CD4-positive, alpha-beta T cell (primary cell): ENCODE results near the gene DBH. TPM values are rescaled to one million over a fixed set of nuclear protein-coding genes. Genes with fewer than 3 reads are reported as not detected.

Experiments used
- ATAC-seq: fragments of 200-7000 bp; cut with Tn5 transposase; one replicate; pipeline ENCODE4 v1.10.0; 2022; ENCODE audit warnings: mild to moderate bottlenecking; ENCODE audit not compliant: poor library complexity
- CTCF ChIA-PET: fragments of 350-600 bp; sonication (Branson Sonifier 250); formaldehyde crosslinking; loops from one replicate; lab custom pipeline; 2021; ENCODE audit warnings: antibody characterized with exemption, inconsistent platforms; lab: Charles Lee
- POLR2A ChIA-PET: fragments of 350-600 bp; sonication (Branson Sonifier 250); formaldehyde crosslinking; loops from one replicate; lab custom pipeline; 2021; ENCODE audit warnings: antibody characterized with exemption, inconsistent platforms; lab: Charles Lee
- DNase-seq, 14 experiments: peaks; one replicate each; pipeline ENCODE4 v3.0.0-alpha.2; 2013 to 2020; ENCODE audit warnings: mixed read lengths in 2 of 14
- H3K27ac ChIP-seq, 2 donors: one replicate each; pipeline versions ENCODE4 v1.5.1 to v1.7.0; 2013; ENCODE audit warnings: low read length in 2 of 2, low read depth in 1 of 2, mild to moderate bottlenecking in 1 of 2
- H3K27me3 ChIP-seq, 2 experiments: 1 replicate in 1 of 2; 2 replicates in 1 of 2; pipeline versions ENCODE4 v1.6.1 to v1.7.0; 2013; ENCODE audit warnings: low read length in 2 of 2, control low read depth in 1 of 2, mild to moderate bottlenecking in 1 of 2, moderate library complexity in 1 of 2; ENCODE audit not compliant: insufficient read depth in 2 of 2, control insufficient read depth in 1 of 2
- H3K36me3 ChIP-seq: one replicate; pipeline ENCODE4 v1.6.1; 2013; ENCODE audit warnings: low read length, control low read depth; ENCODE audit not compliant: insufficient read depth
- H3K4me1 ChIP-seq: one replicate; pipeline ENCODE4 v1.6.1; 2013; ENCODE audit warnings: low read length, control low read depth; ENCODE audit not compliant: insufficient read depth
- H3K4me3 ChIP-seq: one replicate; pipeline ENCODE4 v1.5.1; 2013; ENCODE audit warnings: mild to moderate bottlenecking, low read length, moderate library complexity
- H3K9me3 ChIP-seq, 2 experiments: 1 replicate in 1 of 2; 2 replicates in 1 of 2; pipeline versions ENCODE4 v1.6.1 to v1.7.0; 2013; ENCODE audit warnings: low read length in 2 of 2, mild to moderate bottlenecking in 2 of 2, control low read depth in 1 of 2, moderate library complexity in 1 of 2; ENCODE audit not compliant: control insufficient read depth in 1 of 2, insufficient read depth in 1 of 2
- H3K27ac Mint-ChIP-seq: one replicate; pipeline ENCODE4 v1.8.0; 2020; ENCODE audit warnings: mixed read lengths
- H3K27me3 Mint-ChIP-seq: one replicate; pipeline ENCODE4 v1.8.0; 2021; ENCODE audit warnings: mixed read lengths
- H3K36me3 Mint-ChIP-seq: one replicate; pipeline ENCODE4 v1.8.0; 2021; ENCODE audit warnings: low read depth, mixed read lengths
- H3K4me1 Mint-ChIP-seq: one replicate; pipeline ENCODE4 v1.8.0; 2021; ENCODE audit warnings: low read depth, mixed read lengths
- H3K4me3 Mint-ChIP-seq: one replicate; pipeline ENCODE4 v1.8.0; 2020; ENCODE audit warnings: mild to moderate bottlenecking, mixed read lengths
- H3K9me3 Mint-ChIP-seq: one replicate; pipeline ENCODE4 v1.8.0; 2020; ENCODE audit warnings: mixed read lengths
- intact Hi-C, 2 experiments: fragments of 100-400 bp; cut with DNase I in 1 of 2; cut with micrococcal nuclease in 1 of 2; formaldehyde crosslinking; loops; one replicate each; pipeline versions ENCODE4 v1.15.1 to v1.9.0; 2023 to 2025; cut with DNase I, micrococcal nuclease
- total RNA-seq, 174 experiments: library from RNA in 2 of 174; stranded (reverse) in 2 of 174; gene quantifications; one replicate each; pipeline ENCODE4 v1.2.3 and lab custom pipeline; 2021 to 2026
- TF ChIP-seq, protein P1 (sequence below): fragments of 200-600 bp; IDR thresholded peaks from one replicate; pipeline ENCODE4 v1.8.0; 2022; ENCODE audit warnings: antibody characterized with exemption, mild to moderate bottlenecking

The DBH gene
- total RNA-seq, 2 experiments from 2014 or later, result 1.7 to 1.8 TPM

DNA sequence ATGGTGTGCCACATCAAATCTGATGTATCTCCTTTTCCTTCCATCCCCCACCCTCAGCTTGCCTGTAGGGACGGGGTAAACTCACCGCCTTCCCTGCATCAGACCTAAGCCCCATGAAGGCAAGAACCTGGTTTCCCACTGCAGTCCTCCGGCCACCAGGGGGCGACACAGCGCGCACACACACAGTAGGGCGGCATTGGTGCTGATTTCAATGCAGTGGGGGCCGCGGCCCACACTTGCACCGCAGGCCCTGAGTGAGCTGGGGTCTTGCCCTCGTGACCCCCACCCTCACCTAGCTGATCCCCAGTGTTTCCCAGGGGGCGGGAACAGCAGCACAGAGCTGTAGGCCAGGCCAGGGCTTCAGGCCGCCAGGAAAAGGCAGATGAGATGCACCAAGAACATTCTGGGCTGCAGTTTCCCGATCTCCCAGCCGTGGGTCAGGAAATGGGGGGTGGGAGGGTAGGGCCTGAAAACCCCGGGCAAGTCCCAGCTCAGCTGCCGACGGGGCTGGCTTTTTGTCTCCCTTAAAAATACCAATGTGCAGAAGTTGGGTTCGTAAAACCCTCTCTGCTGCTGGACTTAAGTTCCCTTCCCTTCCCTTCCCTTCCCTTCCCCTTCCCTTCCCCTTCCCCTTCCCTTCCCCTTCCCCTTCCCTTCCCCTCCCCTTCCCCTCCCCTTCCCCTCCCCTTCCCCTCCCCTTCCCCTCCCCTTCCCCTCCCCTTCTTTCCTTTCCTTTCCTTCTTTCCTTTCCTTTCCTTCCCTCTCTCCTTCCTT, 46.5 kb upstream of the DBH start:
- H3K36me3 ChIP-seq, result no peaks in the 10 kb centered on the region
- H3K9me3 ChIP-seq, result peaks cover 0 to 28% of the 10 kb centered on the region in 2 experiments
- H3K4me3 ChIP-seq, result no peak overlapping the region
- CTCF ChIA-PET, result no interaction called here
- intact Hi-C loops, result loop anchor here (1.0 to 2.0 kb wide), 2 partner anchors 127 to 137 kb away; no protein-coding TSS in a partner anchor
- TF ChIP-seq, protein P1, sequence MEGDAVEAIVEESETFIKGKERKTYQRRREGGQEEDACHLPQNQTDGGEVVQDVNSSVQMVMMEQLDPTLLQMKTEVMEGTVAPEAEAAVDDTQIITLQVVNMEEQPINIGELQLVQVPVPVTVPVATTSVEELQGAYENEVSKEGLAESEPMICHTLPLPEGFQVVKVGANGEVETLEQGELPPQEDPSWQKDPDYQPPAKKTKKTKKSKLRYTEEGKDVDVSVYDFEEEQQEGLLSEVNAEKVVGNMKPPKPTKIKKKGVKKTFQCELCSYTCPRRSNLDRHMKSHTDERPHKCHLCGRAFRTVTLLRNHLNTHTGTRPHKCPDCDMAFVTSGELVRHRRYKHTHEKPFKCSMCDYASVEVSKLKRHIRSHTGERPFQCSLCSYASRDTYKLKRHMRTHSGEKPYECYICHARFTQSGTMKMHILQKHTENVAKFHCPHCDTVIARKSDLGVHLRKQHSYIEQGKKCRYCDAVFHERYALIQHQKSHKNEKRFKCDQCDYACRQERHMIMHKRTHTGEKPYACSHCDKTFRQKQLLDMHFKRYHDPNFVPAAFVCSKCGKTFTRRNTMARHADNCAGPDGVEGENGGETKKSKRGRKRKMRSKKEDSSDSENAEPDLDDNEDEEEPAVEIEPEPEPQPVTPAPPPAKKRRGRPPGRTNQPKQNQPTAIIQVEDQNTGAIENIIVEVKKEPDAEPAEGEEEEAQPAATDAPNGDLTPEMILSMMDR, result peak; percentile 64
- H3K4me3 Mint-ChIP-seq, result no peak overlapping the region
- no peaks in the 10 kb centered on the region for H3K4me1 Mint-ChIP-seq
- no peaks in the 10 kb centered on the region for H3K9me3 Mint-ChIP-seq
- peaks cover 16% of the 10 kb centered on the region for H3K27me3 Mint-ChIP-seq
- ATAC-seq (peak; percentile 24), DNase-seq (peak; percentile 24 to 67 (median 38))
- no peak overlapping the region for H3K27ac ChIP-seq
- peaks cover 15 to 21% of the 10 kb centered on the region in 2 experiments for H3K27me3 ChIP-seq
- H3K4me1 ChIP-seq, result peaks cover 14% of the 10 kb centered on the region
- H3K36me3 Mint-ChIP-seq, result no peaks in the 10 kb centered on the region
- POLR2A ChIA-PET, result interaction anchor here (1.2 kb wide), 1 partner anchor 81 kb away, joined by 3 read pairs; no protein-coding TSS in a partner anchor
- H3K27ac Mint-ChIP-seq, result no peak overlapping the region

DNA sequence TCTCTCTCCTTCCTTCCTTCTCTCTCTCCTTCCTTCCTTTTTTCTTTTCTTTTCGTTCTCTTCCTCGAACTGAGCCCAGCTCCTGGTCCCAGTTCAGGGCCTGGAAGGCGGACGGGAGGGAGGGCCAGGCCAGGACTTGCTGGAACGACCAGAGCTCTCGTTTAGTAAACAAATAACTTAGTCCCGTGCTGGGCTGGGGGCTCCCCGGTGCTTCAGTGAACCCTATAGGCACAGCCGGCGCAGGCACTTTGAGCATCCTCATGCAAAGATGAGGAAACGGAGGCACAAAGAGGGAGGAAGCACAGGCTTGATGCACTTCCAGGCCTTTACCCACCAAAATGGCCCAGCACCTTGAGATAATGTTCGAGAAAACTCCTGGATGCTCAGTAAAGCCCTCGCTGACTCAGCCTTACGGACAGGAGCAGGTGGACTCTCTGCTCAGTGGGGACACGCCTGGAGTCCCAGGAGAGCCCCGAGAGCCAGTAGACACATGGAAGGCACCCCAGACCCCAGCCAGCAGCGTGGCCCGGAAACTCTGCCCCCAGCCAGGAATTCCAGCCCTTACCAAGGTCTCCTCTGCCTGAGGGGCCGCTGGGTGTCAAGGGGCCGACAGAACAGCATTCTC, 45.8 kb upstream of the DBH start:
- Mint-ChIP-seq H3K27me3 (peaks cover 9% of the 10 kb centered on the region), H3K36me3 (no peaks in the 10 kb centered on the region), H3K9me3 (no peaks in the 10 kb centered on the region), H3K4me1 (no peaks in the 10 kb centered on the region), H3K4me3 (no peak overlapping the region), H3K27ac (no peak overlapping the region)
- ATAC-seq (no peak), DNase-seq (no peak)
- Histone ChIP-seq H3K4me1 (peaks cover 7% of the 10 kb centered on the region), H3K27me3 (peaks cover 9 to 14% of the 10 kb centered on the region in 2 experiments), H3K9me3 (peaks cover 0 to 22% of the 10 kb centered on the region in 2 experiments), H3K4me3 (no peak overlapping the region), H3K36me3 (no peaks in the 10 kb centered on the region), H3K27ac (no peak overlapping the region)
- TF ChIP-seq, protein P1, result no peak
- CTCF ChIA-PET, result no interaction called here
- POLR2A ChIA-PET, result interaction anchor here (1.2 kb wide), 1 partner anchor 81 kb away, joined by 3 read pairs; no protein-coding TSS in a partner anchor
- intact Hi-C loops, result loop anchor here in 1 of 2 experiments (2.0 kb wide), 1 partner anchor 126 kb away; no protein-coding TSS in a partner anchor

DNA sequence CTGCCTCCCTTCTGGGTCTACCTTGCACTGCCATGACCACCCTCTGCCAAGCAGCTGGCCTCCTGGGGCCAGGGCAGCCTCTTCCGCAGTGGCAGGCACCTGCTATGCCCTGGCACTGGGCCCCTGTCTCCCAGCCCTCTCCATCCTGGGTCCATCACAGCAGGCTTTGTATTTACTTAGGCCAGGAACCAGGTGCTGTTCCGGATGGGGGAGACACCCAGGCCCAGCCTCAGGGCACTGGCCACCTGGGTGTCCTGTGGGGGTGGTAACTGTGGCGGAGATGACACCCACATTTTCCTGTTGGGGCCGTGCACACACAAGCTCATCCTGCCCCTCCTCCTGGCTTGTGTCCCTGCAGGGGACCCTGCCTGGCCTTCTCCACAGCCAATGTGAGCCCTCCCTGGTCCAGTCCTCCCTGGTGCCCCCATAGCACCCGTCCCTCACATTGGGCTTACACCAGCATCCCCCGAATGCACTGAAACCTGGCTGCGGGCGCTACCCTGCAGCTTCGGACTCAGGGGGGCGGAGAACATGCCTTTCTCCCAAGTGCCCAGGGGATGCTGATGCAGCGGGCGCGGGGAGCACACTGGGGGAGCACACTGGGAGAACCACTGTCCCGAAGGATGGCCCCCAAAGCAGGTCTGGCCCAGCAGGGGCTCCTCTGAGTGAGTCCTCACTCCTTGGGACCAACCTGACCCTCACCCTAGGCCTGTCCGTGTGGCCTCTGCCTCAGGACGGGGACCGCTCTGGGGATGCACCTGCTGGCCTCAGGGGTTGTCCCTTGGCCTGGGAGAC, 44.9 kb upstream of the DBH start:
- H3K27me3 Mint-ChIP-seq, result no peaks in the 10 kb centered on the region
- TF ChIP-seq, protein P1, result no peak
- no peaks in the 10 kb centered on the region for H3K9me3 Mint-ChIP-seq
- Histone ChIP-seq H3K27ac (no peak overlapping the region), H3K27me3 (peaks cover 0 to 5% of the 10 kb centered on the region in 2 experiments), H3K9me3 (peaks cover under 1 to 27% of the 10 kb centered on the region in 2 experiments), H3K4me1 (no peaks in the 10 kb centered on the region), H3K4me3 (no peak overlapping the region), H3K36me3 (no peaks in the 10 kb centered on the region)
- intact Hi-C loops, result loop anchor here in 1 of 2 experiments (2.0 kb wide), 1 partner anchor 125 kb away; no protein-coding TSS in a partner anchor
- H3K36me3 Mint-ChIP-seq, result no peaks in the 10 kb centered on the region
- no peak for DNase-seq
- H3K4me1 Mint-ChIP-seq, result no peaks in the 10 kb centered on the region
- no peak overlapping the region for H3K27ac Mint-ChIP-seq
- ATAC-seq, result no peak
- CTCF ChIA-PET, result no interaction called here
- no peak overlapping the region for H3K4me3 Mint-ChIP-seq
- POLR2A ChIA-PET, result no interaction called here
